ENCODE data around the gene KRTAP10-4.

- no peak for TF ChIP-seq CTCF (IDR thresholded peaks at IDR 0.05)
- no peak for TF ChIP-seq POLR2A (IDR thresholded peaks at IDR 0.05)
These were observed 15.6 kb downstream of the KRTAP10-4 start for GRCh38 chr21:44589094-44589493.
